ENCODE data around the gene DCTPP1. TPM values are rescaled to one million over a fixed set of nuclear protein-coding genes. Genes with fewer than 3 reads are reported as not detected.
A peak's percentile ranks its signal among the peaks of the same experiment; 100 is the strongest.

Gene DCTPP1
- total and polyA plus RNA-seq, 9 of the 15 experiments (the other 6 are each of a cell fraction or from before 2014, with no cell fraction given) = 45.0 to 132 (median 80.6) TPM

GRCh38 chr16:30378236-30379157 is 51.3 kb downstream of the DCTPP1 start (continued):
- TF ChIP-seq ZNF280B (CRISPR knock-in tag; IDR thresholded peaks at IDR 0.05) (no peak), ZNF785 (CRISPR knock-in tag; IDR thresholded peaks at IDR 0.05) (no peak), JUN (IDR thresholded peaks at IDR 0.05; ENCODE audit: borderline replicate concordance, low read depth, low read length) (0 out of 2 replicates have a peak, but pooled peaks have one; percentile 48), JUN (CRISPR knock-in tag; IDR thresholded peaks at IDR 0.05; ENCODE audit: borderline replicate concordance) (no peak), NBN (IDR thresholded peaks at IDR 0.05; ENCODE audit: low read depth) (peak; percentile 73; the same call in 1 of the 2 replicates)
- TF ChIP-seq, protein P1, sequence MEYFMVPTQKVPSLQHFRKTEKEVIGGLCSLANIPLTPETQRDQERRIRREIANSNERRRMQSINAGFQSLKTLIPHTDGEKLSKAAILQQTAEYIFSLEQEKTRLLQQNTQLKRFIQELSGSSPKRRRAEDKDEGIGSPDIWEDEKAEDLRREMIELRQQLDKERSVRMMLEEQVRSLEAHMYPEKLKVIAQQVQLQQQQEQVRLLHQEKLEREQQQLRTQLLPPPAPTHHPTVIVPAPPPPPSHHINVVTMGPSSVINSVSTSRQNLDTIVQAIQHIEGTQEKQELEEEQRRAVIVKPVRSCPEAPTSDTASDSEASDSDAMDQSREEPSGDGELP (CRISPR knock-in tag; IDR thresholded peaks at IDR 0.05; ENCODE audit: borderline replicate concordance) = peak; percentile 90; the same call in 1 of the 2 replicates
- TF ChIP-seq, protein P2, sequence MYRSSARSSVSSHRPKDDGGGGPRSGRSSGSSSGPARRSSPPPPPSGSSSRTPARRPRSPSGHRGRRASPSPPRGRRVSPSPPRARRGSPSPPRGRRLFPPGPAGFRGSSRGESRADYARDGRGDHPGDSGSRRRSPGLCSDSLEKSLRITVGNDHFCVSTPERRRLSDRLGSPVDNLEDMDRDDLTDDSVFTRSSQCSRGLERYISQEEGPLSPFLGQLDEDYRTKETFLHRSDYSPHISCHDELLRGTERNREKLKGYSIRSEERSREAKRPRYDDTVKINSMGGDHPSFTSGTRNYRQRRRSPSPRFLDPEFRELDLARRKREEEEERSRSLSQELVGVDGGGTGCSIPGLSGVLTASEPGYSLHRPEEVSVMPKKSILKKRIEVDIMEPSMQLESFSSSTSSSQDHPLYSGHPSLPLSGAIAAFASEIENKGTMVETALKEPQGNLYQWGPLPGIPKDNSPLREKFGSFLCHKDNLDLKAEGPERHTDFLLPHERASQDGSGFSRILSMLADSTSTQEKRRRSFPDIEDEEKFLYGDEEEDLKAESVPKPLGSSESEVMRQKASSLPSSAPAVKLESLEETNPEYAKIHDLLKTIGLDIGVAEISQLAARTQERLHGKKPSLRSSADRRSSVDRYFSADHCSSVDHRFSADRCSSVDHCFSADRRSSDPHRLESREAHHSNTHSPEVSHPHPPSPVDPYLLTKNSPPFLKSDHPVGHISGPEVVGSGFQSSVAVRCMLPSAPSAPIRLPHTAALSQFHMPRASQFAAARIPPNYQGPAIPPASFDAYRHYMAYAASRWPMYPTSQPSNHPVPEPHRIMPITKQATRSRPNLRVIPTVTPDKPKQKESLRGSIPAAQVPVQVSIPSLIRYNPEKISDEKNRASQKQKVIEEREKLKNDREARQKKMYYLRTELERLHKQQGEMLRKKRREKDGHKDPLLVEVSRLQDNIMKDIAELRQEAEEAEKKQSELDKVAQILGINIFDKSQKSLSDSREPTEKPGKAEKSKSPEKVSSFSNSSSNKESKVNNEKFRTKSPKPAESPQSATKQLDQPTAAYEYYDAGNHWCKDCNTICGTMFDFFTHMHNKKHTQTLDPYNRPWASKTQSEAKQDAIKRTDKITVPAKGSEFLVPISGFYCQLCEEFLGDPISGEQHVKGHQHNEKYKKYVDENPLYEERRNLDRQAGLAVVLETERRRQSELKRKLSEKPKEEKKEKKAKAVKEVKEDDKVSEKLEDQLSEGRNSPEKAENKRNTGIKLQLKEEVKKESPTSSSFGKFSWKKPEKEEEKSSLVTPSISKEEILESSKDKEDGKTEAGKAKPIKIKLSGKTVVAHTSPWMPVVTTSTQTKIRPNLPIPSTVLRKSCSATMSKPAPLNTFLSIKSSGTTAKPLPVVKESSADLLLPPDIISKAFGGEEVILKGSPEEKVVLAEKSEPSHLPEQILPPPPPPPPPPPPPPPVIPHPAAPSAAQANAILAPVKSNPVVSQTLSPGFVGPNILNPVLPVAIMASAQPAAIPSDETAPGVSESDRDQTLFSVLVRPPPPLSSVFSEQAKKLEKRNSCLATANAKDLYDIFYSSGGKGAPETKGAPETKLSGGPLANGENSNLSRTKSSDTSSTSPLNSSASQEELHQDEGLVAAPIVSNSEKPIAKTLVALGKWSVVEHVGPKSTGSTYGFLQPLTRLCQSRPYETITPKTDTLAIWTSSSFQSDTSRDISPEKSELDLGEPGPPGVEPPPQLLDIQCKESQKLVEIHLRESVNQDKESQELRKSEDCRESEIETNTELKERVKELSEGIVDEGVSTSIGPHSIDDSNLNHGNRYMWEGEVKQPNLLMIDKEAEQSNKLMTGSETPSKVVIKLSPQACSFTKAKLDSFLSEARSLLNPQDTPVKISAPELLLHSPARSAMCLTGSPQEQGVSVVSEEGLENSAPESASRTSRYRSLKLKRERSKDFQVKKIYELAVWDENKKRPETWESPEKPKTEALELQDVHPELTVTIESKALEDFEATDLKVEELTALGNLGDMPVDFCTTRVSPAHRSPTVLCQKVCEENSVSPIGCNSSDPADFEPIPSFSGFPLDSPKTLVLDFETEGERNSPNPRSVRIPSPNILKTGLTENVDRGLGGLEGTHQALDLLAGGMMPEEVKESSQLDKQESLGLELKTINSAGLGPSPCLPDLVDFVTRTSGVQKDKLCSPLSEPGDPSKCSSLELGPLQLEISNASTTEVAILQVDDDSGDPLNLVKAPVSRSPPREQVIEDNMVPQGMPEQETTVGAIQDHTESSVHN (IDR thresholded peaks at IDR 0.05; ENCODE audit: borderline replicate concordance in 1 of 2, low read depth in 1 of 2) = peak in 1 of 2 experiments; percentile 48; a peak in 2 of 4 replicates
- TF ChIP-seq, protein P3, sequence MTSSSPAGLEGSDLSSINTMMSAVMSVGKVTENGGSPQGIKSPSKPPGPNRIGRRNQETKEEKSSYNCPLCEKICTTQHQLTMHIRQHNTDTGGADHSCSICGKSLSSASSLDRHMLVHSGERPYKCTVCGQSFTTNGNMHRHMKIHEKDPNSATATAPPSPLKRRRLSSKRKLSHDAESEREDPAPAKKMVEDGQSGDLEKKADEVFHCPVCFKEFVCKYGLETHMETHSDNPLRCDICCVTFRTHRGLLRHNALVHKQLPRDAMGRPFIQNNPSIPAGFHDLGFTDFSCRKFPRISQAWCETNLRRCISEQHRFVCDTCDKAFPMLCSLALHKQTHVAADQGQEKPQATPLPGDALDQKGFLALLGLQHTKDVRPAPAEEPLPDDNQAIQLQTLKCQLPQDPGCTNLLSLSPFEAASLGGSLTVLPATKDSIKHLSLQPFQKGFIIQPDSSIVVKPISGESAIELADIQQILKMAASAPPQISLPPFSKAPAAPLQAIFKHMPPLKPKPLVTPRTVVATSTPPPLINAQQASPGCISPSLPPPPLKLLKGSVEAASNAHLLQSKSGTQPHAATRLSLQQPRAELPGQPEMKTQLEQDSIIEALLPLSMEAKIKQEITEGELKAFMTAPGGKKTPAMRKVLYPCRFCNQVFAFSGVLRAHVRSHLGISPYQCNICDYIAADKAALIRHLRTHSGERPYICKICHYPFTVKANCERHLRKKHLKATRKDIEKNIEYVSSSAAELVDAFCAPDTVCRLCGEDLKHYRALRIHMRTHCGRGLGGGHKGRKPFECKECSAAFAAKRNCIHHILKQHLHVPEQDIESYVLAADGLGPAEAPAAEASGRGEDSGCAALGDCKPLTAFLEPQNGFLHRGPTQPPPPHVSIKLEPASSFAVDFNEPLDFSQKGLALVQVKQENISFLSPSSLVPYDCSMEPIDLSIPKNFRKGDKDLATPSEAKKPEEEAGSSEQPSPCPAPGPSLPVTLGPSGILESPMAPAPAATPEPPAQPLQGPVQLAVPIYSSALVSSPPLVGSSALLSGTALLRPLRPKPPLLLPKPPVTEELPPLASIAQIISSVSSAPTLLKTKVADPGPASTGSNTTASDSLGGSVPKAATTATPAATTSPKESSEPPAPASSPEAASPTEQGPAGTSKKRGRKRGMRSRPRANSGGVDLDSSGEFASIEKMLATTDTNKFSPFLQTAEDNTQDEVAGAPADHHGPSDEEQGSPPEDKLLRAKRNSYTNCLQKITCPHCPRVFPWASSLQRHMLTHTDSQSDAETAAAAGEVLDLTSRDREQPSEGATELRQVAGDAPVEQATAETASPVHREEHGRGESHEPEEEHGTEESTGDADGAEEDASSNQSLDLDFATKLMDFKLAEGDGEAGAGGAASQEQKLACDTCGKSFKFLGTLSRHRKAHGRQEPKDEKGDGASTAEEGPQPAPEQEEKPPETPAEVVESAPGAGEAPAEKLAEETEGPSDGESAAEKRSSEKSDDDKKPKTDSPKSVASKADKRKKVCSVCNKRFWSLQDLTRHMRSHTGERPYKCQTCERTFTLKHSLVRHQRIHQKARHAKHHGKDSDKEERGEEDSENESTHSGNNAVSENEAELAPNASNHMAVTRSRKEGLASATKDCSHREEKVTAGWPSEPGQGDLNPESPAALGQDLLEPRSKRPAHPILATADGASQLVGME (CRISPR knock-in tag; IDR thresholded peaks at IDR 0.05) = peak; percentile 78; the same call in 1 of the 2 replicates

All from K562 (cell line).